ENCODE results near the gene GALNT9.

The GALNT9 gene

GRCh38 chr12:132324841-132325732 lies 4.3 kb downstream of the GALNT9 start:
- DNase-seq: no peak

- no peak for DNase-seq
These were observed 5.2 kb downstream of the GALNT9 start for GRCh38 chr12:132324173-132324572.

- DNase-seq: no peak
These were observed 6.0 kb downstream of the GALNT9 start for GRCh38 chr12:132323171-132324010.

- no peak for DNase-seq
These were observed 6.9 kb downstream of the GALNT9 start for GRCh38 chr12:132322206-132323132.

- no peak for DNase-seq
These were observed 7.9 kb downstream of the GALNT9 start for GRCh38 chr12:132321321-132322118.

GRCh38 chr12:132320767-132321211 lies 8.6 kb downstream of the GALNT9 start:
- no peak for DNase-seq

- no peak for DNase-seq
These were observed 9.3 kb downstream of the GALNT9 start for GRCh38 chr12:132319991-132320570.

- no peak for DNase-seq
These were observed 9.9 kb downstream of the GALNT9 start for GRCh38 chr12:132319359-132319950.

GRCh38 chr12:132318618-132319033 lies 10.8 kb downstream of the GALNT9 start:
- no peak for DNase-seq

GRCh38 chr12:132318135-132318534 lies 11.3 kb downstream of the GALNT9 start:
- DNase-seq: no peak

- DNase-seq: no peak
These were observed 12.0 kb downstream of the GALNT9 start for GRCh38 chr12:132317233-132317938.

- no peak for DNase-seq
These were observed 12.7 kb downstream of the GALNT9 start for GRCh38 chr12:132316497-132317232.

- DNase-seq: no peak
These were observed 13.4 kb downstream of the GALNT9 start for GRCh38 chr12:132315951-132316350.

GRCh38 chr12:132315507-132315906 lies 13.9 kb downstream of the GALNT9 start:
- no peak for DNase-seq

GRCh38 chr12:132314516-132315233 lies 14.7 kb downstream of the GALNT9 start:
- no peak for DNase-seq

GRCh38 chr12:132314035-132314434 lies 15.4 kb downstream of the GALNT9 start:
- no peak for DNase-seq

- DNase-seq: no peak
These were observed 16.2 kb downstream of the GALNT9 start for GRCh38 chr12:132313182-132313581.

- DNase-seq: no peak
These were observed 16.9 kb downstream of the GALNT9 start for GRCh38 chr12:132312516-132312915.

Data from OCI-M1 (cell line).